Measurements from ENCODE around the gene DACH2. TPM values are rescaled to one million over a fixed set of nuclear protein-coding genes. Genes with fewer than 3 reads are reported as not detected.

Gene DACH2
- polyA plus RNA-seq, 1 donor from 2014 or later: 20.6 TPM

DNA sequence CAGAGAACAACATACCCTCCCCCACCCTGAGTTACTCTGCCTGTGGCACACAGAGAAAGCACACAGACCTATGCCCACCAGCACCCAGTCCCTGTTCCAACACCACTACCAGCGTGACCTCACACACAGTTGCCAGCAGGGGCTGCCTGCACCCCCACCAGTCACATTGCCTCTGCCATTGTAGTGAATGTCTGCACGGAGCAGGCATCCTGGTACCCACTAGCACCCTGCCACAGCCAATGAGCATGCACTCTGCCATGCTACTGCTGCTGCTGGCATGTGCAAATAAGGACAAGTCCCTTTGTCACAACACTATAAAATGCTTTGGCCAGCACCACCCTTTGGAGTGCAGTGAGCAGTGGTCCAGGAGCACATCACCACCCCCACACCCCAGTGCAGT, 47.1 kb downstream of the DACH2 start:
- H3K27me3 ChIP-seq (ENCODE audit: insufficient read depth, low read depth, low read length): no peaks in the 10 kb centered on the region
- H3F3A ChIP-seq (ENCODE audit: insufficient read depth, low read length, poor library complexity, severe bottlenecking): no peaks in the 10 kb centered on the region
- H3K27ac ChIP-seq (ENCODE audit: low read length): no peak overlapping the region
- H3K9ac ChIP-seq (ENCODE audit: low read length): no peak overlapping the region
- H3K4me2 ChIP-seq (ENCODE audit: low read length): no peak overlapping the region
- H3K4me3 ChIP-seq (ENCODE audit: low read length): no peak overlapping the region
- H3K9me3 ChIP-seq (ENCODE audit: low read length): no peaks in the 10 kb centered on the region
- no peaks in the 10 kb centered on the region for H3K9me2 ChIP-seq (ENCODE audit: insufficient read depth, low read length)
- no peaks in the 10 kb centered on the region for H4K20me1 ChIP-seq (ENCODE audit: insufficient read depth)
- no peak overlapping the region for H2AFZ ChIP-seq (ENCODE audit: low read depth, low read length)
- no peaks in the 10 kb centered on the region for H3K36me3 ChIP-seq (ENCODE audit: insufficient read depth, low read length)
- H3K79me2 ChIP-seq (replicated peaks; ENCODE audit: insufficient read depth, low read length): no peaks in the 10 kb centered on the region
- no peak for TF ChIP-seq TAF1 (IDR thresholded peaks at IDR 0.05; ENCODE audit: low read depth)
- TF ChIP-seq SMC3 (conservative IDR thresholded peaks at IDR 0.05; ENCODE audit: poor library complexity): no peak
- no peak for TF ChIP-seq MXI1 (conservative IDR thresholded peaks at IDR 0.05; ENCODE audit: poor library complexity, severe bottlenecking)
- no peak for TF ChIP-seq RAD21 (conservative IDR thresholded peaks at IDR 0.05)
- TF ChIP-seq, protein P1, sequence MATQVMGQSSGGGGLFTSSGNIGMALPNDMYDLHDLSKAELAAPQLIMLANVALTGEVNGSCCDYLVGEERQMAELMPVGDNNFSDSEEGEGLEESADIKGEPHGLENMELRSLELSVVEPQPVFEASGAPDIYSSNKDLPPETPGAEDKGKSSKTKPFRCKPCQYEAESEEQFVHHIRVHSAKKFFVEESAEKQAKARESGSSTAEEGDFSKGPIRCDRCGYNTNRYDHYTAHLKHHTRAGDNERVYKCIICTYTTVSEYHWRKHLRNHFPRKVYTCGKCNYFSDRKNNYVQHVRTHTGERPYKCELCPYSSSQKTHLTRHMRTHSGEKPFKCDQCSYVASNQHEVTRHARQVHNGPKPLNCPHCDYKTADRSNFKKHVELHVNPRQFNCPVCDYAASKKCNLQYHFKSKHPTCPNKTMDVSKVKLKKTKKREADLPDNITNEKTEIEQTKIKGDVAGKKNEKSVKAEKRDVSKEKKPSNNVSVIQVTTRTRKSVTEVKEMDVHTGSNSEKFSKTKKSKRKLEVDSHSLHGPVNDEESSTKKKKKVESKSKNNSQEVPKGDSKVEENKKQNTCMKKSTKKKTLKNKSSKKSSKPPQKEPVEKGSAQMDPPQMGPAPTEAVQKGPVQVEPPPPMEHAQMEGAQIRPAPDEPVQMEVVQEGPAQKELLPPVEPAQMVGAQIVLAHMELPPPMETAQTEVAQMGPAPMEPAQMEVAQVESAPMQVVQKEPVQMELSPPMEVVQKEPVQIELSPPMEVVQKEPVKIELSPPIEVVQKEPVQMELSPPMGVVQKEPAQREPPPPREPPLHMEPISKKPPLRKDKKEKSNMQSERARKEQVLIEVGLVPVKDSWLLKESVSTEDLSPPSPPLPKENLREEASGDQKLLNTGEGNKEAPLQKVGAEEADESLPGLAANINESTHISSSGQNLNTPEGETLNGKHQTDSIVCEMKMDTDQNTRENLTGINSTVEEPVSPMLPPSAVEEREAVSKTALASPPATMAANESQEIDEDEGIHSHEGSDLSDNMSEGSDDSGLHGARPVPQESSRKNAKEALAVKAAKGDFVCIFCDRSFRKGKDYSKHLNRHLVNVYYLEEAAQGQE (IDR thresholded peaks at IDR 0.05; ENCODE audit: borderline replicate concordance): no peak
- no peak for TF ChIP-seq EZH2 (IDR thresholded peaks at IDR 0.05; ENCODE audit: borderline replicate concordance, insufficient read depth, low read length, poor library complexity, severe bottlenecking)
- TF ChIP-seq POLR2AphosphoS5 (IDR thresholded peaks at IDR 0.05): no peak
- TF ChIP-seq, protein P2, sequence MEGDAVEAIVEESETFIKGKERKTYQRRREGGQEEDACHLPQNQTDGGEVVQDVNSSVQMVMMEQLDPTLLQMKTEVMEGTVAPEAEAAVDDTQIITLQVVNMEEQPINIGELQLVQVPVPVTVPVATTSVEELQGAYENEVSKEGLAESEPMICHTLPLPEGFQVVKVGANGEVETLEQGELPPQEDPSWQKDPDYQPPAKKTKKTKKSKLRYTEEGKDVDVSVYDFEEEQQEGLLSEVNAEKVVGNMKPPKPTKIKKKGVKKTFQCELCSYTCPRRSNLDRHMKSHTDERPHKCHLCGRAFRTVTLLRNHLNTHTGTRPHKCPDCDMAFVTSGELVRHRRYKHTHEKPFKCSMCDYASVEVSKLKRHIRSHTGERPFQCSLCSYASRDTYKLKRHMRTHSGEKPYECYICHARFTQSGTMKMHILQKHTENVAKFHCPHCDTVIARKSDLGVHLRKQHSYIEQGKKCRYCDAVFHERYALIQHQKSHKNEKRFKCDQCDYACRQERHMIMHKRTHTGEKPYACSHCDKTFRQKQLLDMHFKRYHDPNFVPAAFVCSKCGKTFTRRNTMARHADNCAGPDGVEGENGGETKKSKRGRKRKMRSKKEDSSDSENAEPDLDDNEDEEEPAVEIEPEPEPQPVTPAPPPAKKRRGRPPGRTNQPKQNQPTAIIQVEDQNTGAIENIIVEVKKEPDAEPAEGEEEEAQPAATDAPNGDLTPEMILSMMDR (IDR thresholded peaks at IDR 0.05; ENCODE audit: poor library complexity, severe bottlenecking): no peak
- TF ChIP-seq EP300 (conservative IDR thresholded peaks at IDR 0.05; ENCODE audit: poor library complexity, severe bottlenecking): no peak

DNA sequence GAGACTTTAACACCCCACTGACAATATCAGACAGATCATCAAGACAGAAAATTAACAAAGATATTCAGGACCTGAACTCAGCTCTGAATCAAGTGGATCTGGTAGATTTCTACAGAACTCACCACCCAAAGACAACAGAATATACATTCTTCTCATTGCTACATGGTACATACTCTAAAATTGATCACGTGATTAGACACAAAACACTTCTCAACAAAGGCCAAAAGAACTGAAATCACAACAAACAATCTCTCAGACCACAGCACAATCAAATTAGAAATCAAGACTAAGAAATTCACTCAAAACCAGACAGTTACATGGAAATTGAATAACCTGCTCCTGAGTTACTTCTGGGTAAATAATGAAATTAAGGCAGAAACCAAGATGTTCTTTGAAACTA, 49.6 kb downstream of the DACH2 start:
- no peaks in the 10 kb centered on the region for H3K27me3 ChIP-seq (ENCODE audit: insufficient read depth, low read depth, low read length)
- no peaks in the 10 kb centered on the region for H3K79me2 ChIP-seq (replicated peaks; ENCODE audit: insufficient read depth, low read length)
- H3K4me3 ChIP-seq (ENCODE audit: low read length): no peak overlapping the region
- TF ChIP-seq, protein P2 (IDR thresholded peaks at IDR 0.05; ENCODE audit: poor library complexity, severe bottlenecking): no peak
- TF ChIP-seq, protein P1 (IDR thresholded peaks at IDR 0.05; ENCODE audit: borderline replicate concordance): no peak
- TF ChIP-seq EZH2 (IDR thresholded peaks at IDR 0.05; ENCODE audit: borderline replicate concordance, insufficient read depth, low read length, poor library complexity, severe bottlenecking) (no peak), SMC3 (conservative IDR thresholded peaks at IDR 0.05; ENCODE audit: poor library complexity) (no peak), TAF1 (IDR thresholded peaks at IDR 0.05; ENCODE audit: low read depth) (no peak), RAD21 (conservative IDR thresholded peaks at IDR 0.05) (no peak), MXI1 (conservative IDR thresholded peaks at IDR 0.05; ENCODE audit: poor library complexity, severe bottlenecking) (no peak), EP300 (conservative IDR thresholded peaks at IDR 0.05; ENCODE audit: poor library complexity, severe bottlenecking) (no peak), POLR2AphosphoS5 (IDR thresholded peaks at IDR 0.05) (no peak)
- H4K20me1 ChIP-seq (ENCODE audit: insufficient read depth): no peaks in the 10 kb centered on the region
- no peaks in the 10 kb centered on the region for H3K9me2 ChIP-seq (ENCODE audit: insufficient read depth, low read length)
- no peak overlapping the region for H3K4me2 ChIP-seq (ENCODE audit: low read length)
- H3F3A ChIP-seq (ENCODE audit: insufficient read depth, low read length, poor library complexity, severe bottlenecking): no peaks in the 10 kb centered on the region
- no peak overlapping the region for H2AFZ ChIP-seq (ENCODE audit: low read depth, low read length)
- no peaks in the 10 kb centered on the region for H3K9me3 ChIP-seq (ENCODE audit: low read length)
- H3K36me3 ChIP-seq (ENCODE audit: insufficient read depth, low read length): no peaks in the 10 kb centered on the region
- no peak overlapping the region for H3K27ac ChIP-seq (ENCODE audit: low read length)
- no peak overlapping the region for H3K9ac ChIP-seq (ENCODE audit: low read length)

Measured in neural cell (in vitro differentiated cells).